Large intestine (tissue), 3 donors: ENCODE data around the gene GRK4. TPM values are rescaled to one million over a fixed set of nuclear protein-coding genes. Genes with fewer than 3 reads are reported as not detected.
A peak's percentile ranks its signal among the peaks of the same experiment; 100 is the strongest.

ENCODE experiments used
- DNase-seq, 2 donors: peaks; one replicate each; pipeline versions ENCODE4 v3.0.0 to v3.0.0-alpha.2; 2013
- H3K27ac ChIP-seq: one replicate; pipeline ENCODE4 v1.5.1; 2013; ENCODE audit warnings: low read length
- H3K27me3 ChIP-seq: 2 replicates; pipeline ENCODE4 v1.6.1; 2013; ENCODE audit warnings: low read length; ENCODE audit not compliant: control insufficient read depth, insufficient read depth
- H3K36me3 ChIP-seq: 2 replicates; pipeline ENCODE4 v1.6.1; 2013; ENCODE audit warnings: low read length; ENCODE audit not compliant: control insufficient read depth, insufficient read depth
- H3K4me1 ChIP-seq: one replicate; pipeline ENCODE4 v1.6.1; 2013; ENCODE audit warnings: low read length; ENCODE audit not compliant: control insufficient read depth, insufficient read depth
- H3K4me3 ChIP-seq: one replicate; pipeline ENCODE4 v1.5.1; 2013; ENCODE audit warnings: low read length
- H3K9me3 ChIP-seq: one replicate; pipeline ENCODE4 v1.6.1; 2013; ENCODE audit warnings: mild to moderate bottlenecking, low read depth, low read length, moderate library complexity; ENCODE audit not compliant: control insufficient read depth
- WGBS: methylation state at CpG from one replicate; pipeline ENCODE4 v1.1.5; 2013; ENCODE audit warnings: low lambda C conversion rate; ENCODE audit not compliant: insufficient coverage; 5-methylcytosine and 5-hydroxymethylcytosine counted together
- polyA plus RNA-seq: library from polyadenylated mRNA; unstranded; fragments of 120-200 nt; gene quantifications from one replicate; pipeline ENCODE4 v1.2.1, GENCODE V29; 2013

The GRK4 gene
- polyA plus RNA-seq, 1 donor = 5.5 TPM

DNA sequence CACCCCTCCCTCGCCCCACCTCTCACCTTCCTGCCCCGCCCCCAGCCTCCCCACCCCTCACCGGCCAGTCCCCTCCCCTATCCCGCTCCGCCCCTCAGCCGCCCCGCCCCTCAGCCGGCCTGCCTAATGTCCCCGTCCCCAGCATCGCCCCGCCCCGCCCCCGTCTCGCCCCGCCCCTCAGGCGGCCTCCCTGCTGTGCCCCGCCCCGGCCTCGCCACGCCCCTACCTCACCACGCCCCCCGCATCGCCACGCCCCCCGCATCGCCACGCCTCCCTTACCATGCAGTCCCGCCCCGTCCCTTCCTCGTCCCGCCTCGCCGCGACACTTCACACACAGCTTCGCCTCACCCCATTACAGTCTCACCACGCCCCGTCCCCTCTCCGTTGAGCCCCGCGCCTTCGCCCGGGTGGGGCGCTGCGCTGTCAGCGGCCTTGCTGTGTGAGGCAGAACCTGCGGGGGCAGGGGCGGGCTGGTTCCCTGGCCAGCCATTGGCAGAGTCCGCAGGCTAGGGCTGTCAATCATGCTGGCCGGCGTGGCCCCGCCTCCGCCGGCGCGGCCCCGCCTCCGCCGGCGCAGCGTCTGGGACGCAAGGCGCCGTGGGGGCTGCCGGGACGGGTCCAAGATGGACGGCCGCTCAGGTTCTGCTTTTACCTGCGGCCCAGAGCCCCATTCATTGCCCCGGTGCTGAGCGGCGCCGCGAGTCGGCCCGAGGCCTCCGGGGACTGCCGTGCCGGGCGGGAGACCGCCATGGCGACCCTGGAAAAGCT lies 110.9 kb downstream of the GRK4 start, which contains the start of the genes HTT and HTT-AS:
Gene HTT, plus strand, starts transcription at position 604 of the 768 bp plus-strand sequence. Its CDS starts 145 bp downstream, at position 749.
Gene HTT-AS, minus strand, starts transcription at position 461 of the 768 bp plus-strand sequence.
- Histone ChIP-seq H3K4me1 (peaks cover 17% of the 10 kb centered on the region), H3K4me3 (peak within 1 kb of the TSS; percentile 80), H3K9me3 (no peaks in the 10 kb centered on the region), H3K27me3 (no peaks in the 10 kb centered on the region), H3K36me3 (no peaks in the 10 kb centered on the region), H3K27ac (peak within 1 kb of the TSS; percentile 99)
- DNase-seq = peak; percentile 95 to 98
- no CpG with 5 or more reads among the region's 81 CpGs for WGBS

DNA sequence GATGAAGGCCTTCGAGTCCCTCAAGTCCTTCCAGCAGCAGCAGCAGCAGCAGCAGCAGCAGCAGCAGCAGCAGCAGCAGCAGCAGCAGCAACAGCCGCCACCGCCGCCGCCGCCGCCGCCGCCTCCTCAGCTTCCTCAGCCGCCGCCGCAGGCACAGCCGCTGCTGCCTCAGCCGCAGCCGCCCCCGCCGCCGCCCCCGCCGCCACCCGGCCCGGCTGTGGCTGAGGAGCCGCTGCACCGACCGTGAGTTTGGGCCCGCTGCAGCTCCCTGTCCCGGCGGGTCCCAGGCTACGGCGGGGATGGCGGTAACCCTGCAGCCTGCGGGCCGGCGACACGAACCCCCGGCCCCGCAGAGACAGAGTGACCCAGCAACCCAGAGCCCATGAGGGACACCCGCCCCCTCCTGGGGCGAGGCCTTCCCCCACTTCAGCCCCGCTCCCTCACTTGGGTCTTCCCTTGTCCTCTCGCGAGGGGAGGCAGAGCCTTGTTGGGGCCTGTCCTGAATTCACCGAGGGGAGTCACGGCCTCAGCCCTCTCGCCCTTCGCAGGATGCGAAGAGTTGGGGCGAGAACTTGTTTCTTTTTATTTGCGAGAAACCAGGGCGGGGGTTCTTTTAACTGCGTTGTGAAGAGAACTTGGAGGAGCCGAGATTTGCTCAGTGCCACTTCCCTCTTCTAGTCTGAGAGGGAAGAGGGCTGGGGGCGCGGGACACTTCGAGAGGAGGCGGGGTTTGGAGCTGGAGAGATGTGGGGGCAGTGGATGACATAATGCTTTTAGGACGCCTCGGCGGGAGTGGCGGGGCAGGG lies 111.7 kb downstream of the GRK4 start:
- Histone ChIP-seq H3K4me1 (peaks cover 17% of the 10 kb centered on the region), H3K27ac (peak overlapping the region; percentile 99), H3K27me3 (no peaks in the 10 kb centered on the region), H3K4me3 (peak overlapping the region; percentile 80), H3K36me3 (no peaks in the 10 kb centered on the region), H3K9me3 (no peaks in the 10 kb centered on the region)
- no CpG with 5 or more reads among the region's 60 CpGs for WGBS
- peak; percentile 70 to 77 for DNase-seq

DNA sequence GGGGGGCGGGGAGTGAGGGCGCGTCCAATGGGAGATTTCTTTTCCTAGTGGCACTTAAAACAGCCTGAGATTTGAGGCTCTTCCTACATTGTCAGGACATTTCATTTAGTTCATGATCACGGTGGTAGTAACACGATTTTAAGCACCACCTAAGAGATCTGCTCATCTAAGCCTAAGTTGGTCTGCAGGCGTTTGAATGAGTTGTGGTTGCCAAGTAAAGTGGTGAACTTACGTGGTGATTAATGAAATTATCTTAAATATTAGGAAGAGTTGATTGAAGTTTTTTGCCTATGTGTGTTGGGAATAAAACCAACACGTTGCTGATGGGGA lies 112.2 kb downstream of the GRK4 start:
- peak overlapping the region; percentile 99 for H3K27ac ChIP-seq
- no CpG with 5 or more reads among the region's 8 CpGs for WGBS
- H3K36me3 ChIP-seq = no peaks in the 10 kb centered on the region
- peaks cover 17% of the 10 kb centered on the region for H3K4me1 ChIP-seq
- H3K4me3 ChIP-seq = peak overlapping the region; percentile 80
- no peaks in the 10 kb centered on the region for H3K27me3 ChIP-seq
- no peak for DNase-seq
- no peaks in the 10 kb centered on the region for H3K9me3 ChIP-seq

DNA sequence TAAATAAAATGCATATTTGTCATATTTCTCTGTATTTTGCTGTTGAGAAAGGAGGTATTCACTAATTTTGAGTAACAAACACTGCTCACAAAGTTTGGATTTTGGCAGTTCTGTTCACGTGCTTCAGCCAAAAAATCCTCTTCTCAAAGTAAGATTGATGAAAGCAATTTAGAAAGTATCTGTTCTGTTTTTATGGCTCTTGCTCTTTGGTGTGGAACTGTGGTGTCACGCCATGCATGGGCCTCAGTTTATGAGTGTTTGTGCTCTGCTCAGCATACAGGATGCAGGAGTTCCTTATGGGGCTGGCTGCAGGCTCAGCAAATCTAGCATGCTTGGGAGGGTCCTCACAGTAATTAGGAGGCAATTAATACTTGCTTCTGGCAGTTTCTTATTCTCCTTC lies 114.4 kb downstream of the GRK4 start:
- H3K27me3 ChIP-seq = no peaks in the 10 kb centered on the region
- H3K27ac ChIP-seq = no peak overlapping the region
- H3K4me1 ChIP-seq = peaks cover 17% of the 10 kb centered on the region
- no peak overlapping the region for H3K4me3 ChIP-seq
- peak in 1 of 2 donors; percentile 44 for DNase-seq
- H3K9me3 ChIP-seq = no peaks in the 10 kb centered on the region
- no CpG with 5 or more reads among the region's 2 CpGs for WGBS
- no peaks in the 10 kb centered on the region for H3K36me3 ChIP-seq

DNA sequence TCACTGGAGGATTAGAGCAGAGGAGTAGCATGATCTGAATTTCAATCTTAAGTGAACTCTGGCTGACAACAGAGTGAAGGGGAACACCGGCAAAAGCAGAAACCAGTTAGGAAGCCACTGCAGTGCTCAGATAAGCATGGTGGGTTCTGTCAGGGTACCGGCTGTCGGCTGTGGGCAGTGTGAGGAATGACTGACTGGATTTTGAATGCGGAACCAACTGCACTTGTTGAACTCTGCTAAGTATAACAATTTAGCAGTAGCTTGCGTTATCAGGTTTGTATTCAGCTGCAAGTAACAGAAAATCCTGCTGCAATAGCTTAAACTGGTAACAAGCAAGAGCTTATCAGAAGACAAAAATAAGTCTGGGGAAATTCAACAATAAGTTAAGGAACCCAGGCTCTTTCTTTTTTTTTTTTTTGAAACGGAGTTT lies 116.3 kb downstream of the GRK4 start:
- WGBS = 80% methylated on average over 1 of the region's 6 CpGs
- H3K36me3 ChIP-seq = no peaks in the 10 kb centered on the region
- H3K4me3 ChIP-seq = no peak overlapping the region
- no peaks in the 10 kb centered on the region for H3K27me3 ChIP-seq
- H3K27ac ChIP-seq = no peak overlapping the region
- H3K9me3 ChIP-seq = no peaks in the 10 kb centered on the region
- peaks cover 12% of the 10 kb centered on the region for H3K4me1 ChIP-seq
- no peak for DNase-seq

DNA sequence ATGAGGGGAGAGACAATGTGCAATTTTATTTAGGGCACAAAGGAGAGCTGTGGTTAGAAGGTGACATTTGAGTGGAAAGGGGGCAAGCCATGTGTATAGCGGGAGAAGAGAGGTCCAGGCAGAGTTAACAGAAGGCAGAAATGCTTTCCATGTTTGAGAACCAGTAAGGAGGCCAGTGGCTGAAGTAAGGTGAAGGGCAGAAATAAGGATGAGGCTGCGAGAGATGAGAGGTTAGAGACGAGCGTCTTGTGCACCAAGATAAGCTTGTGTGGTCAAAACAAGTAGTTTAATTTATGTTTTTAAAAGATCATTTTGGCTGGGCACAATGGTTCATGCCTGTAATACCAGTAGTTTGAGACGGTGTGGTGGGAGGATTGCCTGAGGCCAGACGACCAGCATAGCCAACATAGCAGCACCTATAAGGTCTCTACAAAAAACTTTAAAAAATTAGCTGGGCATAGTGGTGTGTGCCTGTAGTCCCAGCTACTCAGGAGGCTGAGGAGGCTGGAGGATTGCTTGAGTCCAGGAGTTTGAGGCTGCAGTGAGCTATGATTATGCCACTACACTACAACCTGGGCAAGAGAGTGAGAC lies 119.6 kb downstream of the GRK4 start:
- no peak overlapping the region for H3K27ac ChIP-seq
- 78% methylated on average over 4 of the region's 6 CpGs for WGBS
- H3K4me1 ChIP-seq = peaks cover 8% of the 10 kb centered on the region
- H3K9me3 ChIP-seq = no peaks in the 10 kb centered on the region
- no peak for DNase-seq
- no peaks in the 10 kb centered on the region for H3K27me3 ChIP-seq
- peaks cover 4% of the 10 kb centered on the region for H3K36me3 ChIP-seq
- H3K4me3 ChIP-seq = no peak overlapping the region

DNA sequence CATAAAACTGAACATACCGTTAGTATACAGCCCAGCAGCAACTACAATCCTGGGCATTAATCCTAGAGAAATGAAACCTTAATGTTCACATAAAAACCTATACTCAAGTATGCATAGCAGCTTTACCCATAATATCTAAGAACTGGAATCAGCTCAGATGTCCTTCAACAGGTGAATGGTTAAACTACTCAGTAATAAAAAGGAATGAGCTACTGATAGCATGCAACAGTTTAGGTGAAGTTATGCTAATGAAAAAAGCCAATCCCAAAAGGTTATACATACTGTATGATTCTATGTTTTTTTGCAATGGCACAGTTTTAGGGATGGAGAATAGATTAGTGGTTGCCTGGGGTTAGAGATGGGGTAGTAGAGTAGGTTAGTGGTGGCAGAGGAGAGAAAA lies 120.4 kb downstream of the GRK4 start:
- Histone ChIP-seq H3K4me3 (no peak overlapping the region), H3K9me3 (no peaks in the 10 kb centered on the region), H3K27ac (no peak overlapping the region), H3K36me3 (peaks cover 4% of the 10 kb centered on the region), H3K27me3 (no peaks in the 10 kb centered on the region), H3K4me1 (peaks cover 8% of the 10 kb centered on the region)
- no CpG with 5 or more reads among the region's 1 CpG for WGBS
- peak in 1 of 2 donors; percentile 21 for DNase-seq

DNA sequence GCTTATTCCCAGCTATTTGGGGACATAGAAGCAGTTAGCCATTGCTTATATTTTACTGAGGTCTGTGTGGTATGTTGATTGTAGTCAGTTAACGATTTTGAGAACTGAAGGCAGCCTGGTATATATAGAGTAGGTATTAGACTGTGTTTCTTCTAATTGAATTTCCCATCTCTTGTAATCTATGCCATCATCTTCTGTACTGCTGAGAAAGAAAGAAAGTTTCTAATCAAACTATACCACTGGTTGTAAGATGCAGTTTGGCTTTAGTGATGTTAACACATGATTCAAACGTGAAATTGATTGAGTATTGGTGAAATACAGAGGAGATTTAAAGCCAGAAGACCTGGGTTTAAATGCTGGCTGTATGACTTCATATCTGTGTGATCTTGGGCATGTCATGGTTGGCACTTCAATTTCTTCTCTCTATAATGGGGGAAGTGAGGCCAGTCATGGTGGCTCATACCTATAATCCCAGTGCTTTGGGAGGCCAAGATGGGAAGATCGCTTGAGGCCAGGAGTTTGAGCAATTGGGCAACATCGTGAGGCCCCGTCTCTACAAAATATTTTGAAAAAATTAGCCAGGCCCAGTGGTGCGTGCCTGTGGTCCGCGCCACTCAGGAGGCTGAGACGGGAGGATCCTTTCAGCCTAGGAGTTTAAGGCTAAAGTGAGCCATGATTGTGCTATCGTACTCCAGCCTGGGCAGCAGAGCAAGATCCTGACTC lies 122.7 kb downstream of the GRK4 start:
- no peak overlapping the region for H3K27ac ChIP-seq
- 100% methylated on average over 2 of the region's 10 CpGs for WGBS
- peaks cover 7% of the 10 kb centered on the region for H3K36me3 ChIP-seq
- no peaks in the 10 kb centered on the region for H3K9me3 ChIP-seq
- peaks cover 8% of the 10 kb centered on the region for H3K4me1 ChIP-seq
- no peaks in the 10 kb centered on the region for H3K27me3 ChIP-seq
- H3K4me3 ChIP-seq = no peak overlapping the region
- DNase-seq = no peak

DNA sequence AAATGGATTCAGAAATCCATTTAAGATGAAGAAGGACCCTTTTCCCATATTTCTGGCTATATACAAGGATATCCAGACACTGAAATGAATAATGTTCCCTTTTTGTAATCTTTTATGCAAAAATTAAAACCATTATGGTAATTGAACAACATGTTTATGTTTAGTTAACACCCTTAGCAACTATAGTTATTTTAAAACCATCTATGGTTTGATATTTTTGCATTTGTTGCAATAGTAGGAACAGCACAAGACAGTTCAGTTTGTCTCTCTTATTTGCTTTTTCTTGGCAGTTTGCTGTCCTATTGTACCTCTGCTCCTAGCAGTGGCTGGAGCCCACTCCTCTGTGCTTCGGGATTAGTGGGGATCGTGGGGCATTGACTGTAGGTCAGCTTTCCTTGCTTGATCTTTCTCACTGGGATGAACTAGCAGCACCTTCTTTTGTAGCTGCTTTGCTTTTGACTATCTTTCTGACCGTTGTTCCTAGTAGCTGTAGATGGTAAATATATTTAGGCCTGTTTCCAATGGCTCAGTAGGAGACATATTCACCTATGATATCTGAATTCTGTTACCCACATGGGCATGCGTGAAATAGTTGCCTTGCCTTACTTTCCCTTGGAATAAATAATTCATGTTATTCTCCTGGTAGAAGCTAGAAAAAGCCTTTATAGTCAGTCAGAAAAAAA lies 123.9 kb downstream of the GRK4 start:
- Histone ChIP-seq H3K4me1 (peaks cover 8% of the 10 kb centered on the region), H3K4me3 (no peak overlapping the region), H3K9me3 (no peaks in the 10 kb centered on the region), H3K27me3 (no peaks in the 10 kb centered on the region), H3K36me3 (peaks cover 7% of the 10 kb centered on the region), H3K27ac (no peak overlapping the region)
- no peak for DNase-seq
- WGBS = 82% methylated on average over 2 of the region's 4 CpGs
